ENCODE data around the gene RPL29. TPM values are rescaled to one million over a fixed set of nuclear protein-coding genes. Genes with fewer than 3 reads are reported as not detected.

RPL29 gene
- total RNA-seq, 6 donors from 2014 or later = 306 to 1,159 (median 770) TPM

- Histone ChIP-seq H3K4me1 (peaks cover 17 to 32% (median 25%) of the 10 kb centered on the region in 4 donors), H3K27ac (no peak overlapping the region), H3K27me3 (no peaks in the 10 kb centered on the region), H3K36me3 (no peaks in the 10 kb centered on the region), H3K9me3 (no peaks in the 10 kb centered on the region), H3K4me3 (no peak overlapping the region)
- TF ChIP-seq, protein P1, sequence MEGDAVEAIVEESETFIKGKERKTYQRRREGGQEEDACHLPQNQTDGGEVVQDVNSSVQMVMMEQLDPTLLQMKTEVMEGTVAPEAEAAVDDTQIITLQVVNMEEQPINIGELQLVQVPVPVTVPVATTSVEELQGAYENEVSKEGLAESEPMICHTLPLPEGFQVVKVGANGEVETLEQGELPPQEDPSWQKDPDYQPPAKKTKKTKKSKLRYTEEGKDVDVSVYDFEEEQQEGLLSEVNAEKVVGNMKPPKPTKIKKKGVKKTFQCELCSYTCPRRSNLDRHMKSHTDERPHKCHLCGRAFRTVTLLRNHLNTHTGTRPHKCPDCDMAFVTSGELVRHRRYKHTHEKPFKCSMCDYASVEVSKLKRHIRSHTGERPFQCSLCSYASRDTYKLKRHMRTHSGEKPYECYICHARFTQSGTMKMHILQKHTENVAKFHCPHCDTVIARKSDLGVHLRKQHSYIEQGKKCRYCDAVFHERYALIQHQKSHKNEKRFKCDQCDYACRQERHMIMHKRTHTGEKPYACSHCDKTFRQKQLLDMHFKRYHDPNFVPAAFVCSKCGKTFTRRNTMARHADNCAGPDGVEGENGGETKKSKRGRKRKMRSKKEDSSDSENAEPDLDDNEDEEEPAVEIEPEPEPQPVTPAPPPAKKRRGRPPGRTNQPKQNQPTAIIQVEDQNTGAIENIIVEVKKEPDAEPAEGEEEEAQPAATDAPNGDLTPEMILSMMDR (IDR thresholded peaks at IDR 0.05) = no peak
- TF ChIP-seq EP300 (IDR thresholded peaks at IDR 0.05) (no peak), POLR2A (IDR thresholded peaks at IDR 0.05) (no peak), POLR2AphosphoS5 (IDR thresholded peaks at IDR 0.05) (no peak)
- DNase-seq (no peak), ATAC-seq (ENCODE audit: low FRiP score in 2 of 2) (no peak)
Measured at GRCh38 chr3:52010431-52010830, 14.7 kb upstream of the RPL29 start.

GRCh38 chr3:52007291-52007690 is 11.6 kb upstream of the RPL29 start:
- DNase-seq (no peak), ATAC-seq (ENCODE audit: low FRiP score in 2 of 2) (no peak)
- WGBS, 2 donors = 68 to 69% methylated on average over 4 of the region's 4 CpGs
- peaks cover 18 to 29% (median 23%) of the 10 kb centered on the region in 4 donors for H3K4me1 ChIP-seq
- no peaks in the 10 kb centered on the region for H3K36me3 ChIP-seq
- peak overlapping the region in 2 of 4 donors; percentile 30 to 76 for H3K27ac ChIP-seq
- no peak overlapping the region for H3K4me3 ChIP-seq
- H3K27me3 ChIP-seq = no peaks in the 10 kb centered on the region
- no peak for TF ChIP-seq POLR2AphosphoS5 (IDR thresholded peaks at IDR 0.05)
- no peak for TF ChIP-seq EP300 (IDR thresholded peaks at IDR 0.05)
- TF ChIP-seq POLR2A (IDR thresholded peaks at IDR 0.05) = no peak
- TF ChIP-seq, protein P1 (IDR thresholded peaks at IDR 0.05) = no peak
- H3K9me3 ChIP-seq = no peaks in the 10 kb centered on the region

GRCh38 chr3:52006820-52007133 is 11.1 kb upstream of the RPL29 start:
- TF ChIP-seq, protein P1 (IDR thresholded peaks at IDR 0.05) = no peak
- TF ChIP-seq EP300 (IDR thresholded peaks at IDR 0.05) (no peak), POLR2A (IDR thresholded peaks at IDR 0.05) (no peak)
- no peaks in the 10 kb centered on the region for H3K27me3 ChIP-seq
- H3K36me3 ChIP-seq = no peaks in the 10 kb centered on the region
- WGBS, 2 donors = 87% methylated on average over 6 of the region's 6 CpGs; no CpG with 5 or more reads in 1 of the 2 donors
- DNase-seq (no peak), ATAC-seq (ENCODE audit: low FRiP score in 2 of 2) (no peak)
- no peaks in the 10 kb centered on the region for H3K9me3 ChIP-seq
- H3K4me3 ChIP-seq = no peak overlapping the region
- H3K27ac ChIP-seq = peak overlapping the region in 2 of 4 donors; percentile 76 to 86
- peaks cover 15 to 30% (median 21%) of the 10 kb centered on the region in 4 donors for H3K4me1 ChIP-seq

DNA sequence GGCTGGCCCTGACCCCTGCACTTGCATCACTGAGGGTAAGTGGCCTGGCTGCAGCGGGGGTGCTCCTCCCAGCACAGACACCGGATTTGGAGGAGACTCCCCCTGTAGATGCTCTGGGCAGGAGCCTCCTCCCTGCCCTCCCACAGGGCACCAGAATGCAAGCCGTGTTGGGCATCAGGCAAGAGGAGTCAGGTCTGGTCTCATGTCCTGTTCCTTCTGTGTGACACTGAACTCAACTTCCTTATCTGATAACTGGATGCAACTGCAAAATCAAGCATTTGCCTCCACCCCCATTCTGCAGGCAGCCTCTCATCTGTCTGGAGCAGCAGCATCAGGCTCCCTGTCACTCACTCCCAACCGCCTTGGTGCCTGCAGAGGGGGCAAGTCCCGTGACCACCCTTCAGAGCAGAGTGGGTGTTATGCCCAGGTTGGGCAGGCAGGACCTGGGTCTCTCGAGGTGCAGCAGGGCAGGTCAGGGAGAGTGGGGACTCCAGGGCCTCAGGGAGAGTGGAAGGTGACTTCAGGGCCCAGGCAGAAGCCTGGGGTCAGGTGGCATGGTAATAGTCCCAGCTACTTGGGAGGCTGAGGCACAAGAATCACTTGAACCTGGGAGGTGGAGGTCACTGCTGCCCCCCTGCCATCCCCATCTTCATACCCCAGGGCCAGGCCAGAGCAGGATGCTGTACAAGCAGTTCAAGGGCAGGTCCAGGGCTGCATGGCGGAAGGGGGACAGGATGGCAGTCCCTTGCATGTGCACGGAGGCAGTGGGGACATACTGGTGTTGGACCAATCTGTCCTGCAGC is 10.5 kb upstream of the RPL29 start:
- TF ChIP-seq, protein P1 (IDR thresholded peaks at IDR 0.05) = no peak
- no peak for TF ChIP-seq POLR2AphosphoS5 (IDR thresholded peaks at IDR 0.05)
- TF ChIP-seq EP300 (IDR thresholded peaks at IDR 0.05) = no peak
- no peak for TF ChIP-seq POLR2A (IDR thresholded peaks at IDR 0.05)
- WGBS, 2 donors = 30 to 40% methylated on average over 2 to 6 of the region's 8 CpGs
- no peak for ATAC-seq (ENCODE audit: low FRiP score in 2 of 2)
- DNase-seq = no peak
- Histone ChIP-seq H3K4me3 (no peak overlapping the region), H3K4me1 (peaks cover 19 to 35% (median 26%) of the 10 kb centered on the region in 4 donors), H3K36me3 (no peaks in the 10 kb centered on the region), H3K27me3 (no peaks in the 10 kb centered on the region), H3K27ac (peak overlapping the region; percentile 71 to 86 (median 78)), H3K9me3 (no peaks in the 10 kb centered on the region)

DNA sequence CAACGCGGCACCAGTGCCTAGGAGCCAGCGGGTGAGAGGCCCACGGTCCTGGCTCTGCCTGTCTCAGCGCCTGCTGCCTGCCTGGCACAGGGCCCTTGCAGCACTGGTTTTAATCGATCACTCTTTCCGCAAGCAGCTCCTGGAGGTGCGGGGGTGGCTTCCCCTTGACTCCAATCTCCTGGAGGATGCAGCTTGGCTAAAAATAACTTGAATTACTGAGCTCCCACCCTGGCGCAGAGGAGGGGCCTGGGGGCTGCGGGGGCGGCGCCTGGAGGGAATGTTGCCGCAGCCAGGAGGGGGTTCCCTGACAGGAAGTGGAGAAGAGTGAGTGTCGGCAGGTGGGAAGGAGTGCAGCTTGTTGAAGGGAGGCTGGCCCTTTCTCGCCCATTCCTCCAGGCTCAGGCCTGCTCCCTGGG is 9.9 kb upstream of the RPL29 start:
- TF ChIP-seq, protein P1 (IDR thresholded peaks at IDR 0.05) = peak in 1 of 6 experiments; percentile 3
- TF ChIP-seq POLR2AphosphoS5 (IDR thresholded peaks at IDR 0.05) = peak in 1 of 2 donors; percentile 7
- TF ChIP-seq EP300 (IDR thresholded peaks at IDR 0.05) = no peak
- H3K4me1 ChIP-seq = peaks cover 19 to 36% (median 26%) of the 10 kb centered on the region in 4 donors
- no peaks in the 10 kb centered on the region for H3K9me3 ChIP-seq
- H3K27ac ChIP-seq = peak overlapping the region; percentile 71 to 86 (median 78)
- no peaks in the 10 kb centered on the region for H3K27me3 ChIP-seq
- no peak overlapping the region for H3K4me3 ChIP-seq
- 21 to 32% methylated on average over 5 to 15 of the region's 15 CpGs for WGBS, 2 donors
- H3K36me3 ChIP-seq = no peaks in the 10 kb centered on the region
- ATAC-seq (ENCODE audit: low FRiP score in 2 of 2) = peak; percentile 5 to 21
- peak in 1 of 2 donors; percentile 85 for DNase-seq

All from upper lobe of left lung (tissue), 6 donors.